Hypothalamus (tissue), 51 donors: ENCODE results near the gene TTYH1.

Experiments used
- DNase-seq, 51 donors: peaks; one replicate each; lab custom pipeline; 2025; lab: John Stamatoyannopoulos, UW

Gene TTYH1

DNA sequence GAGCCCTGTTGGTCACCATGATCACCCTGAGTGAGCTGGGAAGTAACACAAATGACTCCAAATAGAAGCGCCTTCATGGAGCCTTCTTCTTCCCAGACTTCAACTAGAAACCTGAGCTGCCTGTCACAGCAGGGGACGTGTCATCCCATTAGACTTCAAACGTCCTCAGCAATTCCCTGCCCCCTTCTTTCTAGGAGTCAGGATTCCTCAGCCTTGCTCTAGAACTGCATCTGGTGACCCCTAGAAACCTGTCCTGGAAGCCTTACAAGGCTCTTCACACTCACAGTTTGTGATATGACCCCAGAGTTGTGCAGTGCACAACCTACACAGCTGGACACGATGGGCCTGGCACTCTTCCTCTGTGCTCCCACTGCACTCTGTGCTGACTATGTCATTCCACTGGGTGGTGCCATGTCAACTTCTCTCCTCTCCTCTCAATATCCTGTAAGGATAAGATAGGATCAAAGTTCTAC lies 23.6 kb upstream of the TTYH1 start:
- no peak for DNase-seq

DNA sequence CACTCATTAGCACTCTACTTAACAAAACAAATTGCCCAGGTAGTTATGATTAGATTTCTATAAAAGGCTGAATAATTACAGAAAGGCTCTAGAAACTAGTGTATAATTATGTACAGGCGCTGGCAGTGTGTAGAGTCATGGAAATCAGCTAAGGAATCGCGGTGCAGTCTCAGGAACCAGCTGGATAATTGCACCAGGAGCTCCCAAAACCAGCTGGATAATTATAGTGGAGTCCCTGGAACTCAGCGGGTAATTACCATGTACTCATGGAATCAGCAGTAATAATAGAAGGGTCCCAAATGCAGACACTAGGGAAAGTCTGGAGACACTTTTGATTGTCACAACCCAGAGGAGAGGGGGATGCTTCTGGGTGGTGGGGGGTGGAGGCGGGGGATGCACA lies 23.2 kb upstream of the TTYH1 start:
- no peak for DNase-seq

DNA sequence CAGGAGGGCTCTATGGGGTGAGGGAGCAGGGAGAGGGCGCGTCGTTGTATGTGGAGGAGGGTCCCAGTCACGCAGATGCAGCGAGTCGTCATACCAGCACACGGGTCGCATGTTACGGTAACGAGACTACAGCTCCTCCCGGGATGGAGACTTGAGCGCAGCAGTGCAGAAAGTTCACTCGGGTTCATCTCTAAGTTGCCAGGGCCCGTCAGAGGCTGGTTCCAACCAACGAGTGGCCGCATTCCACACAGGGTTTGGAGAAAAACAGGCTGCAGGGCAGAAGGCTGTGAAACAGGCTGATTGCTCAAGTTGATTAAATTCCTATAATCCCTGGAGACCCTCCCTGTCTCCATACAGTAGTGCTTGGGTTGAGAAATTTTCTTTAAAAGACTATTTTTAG lies 21.9 kb upstream of the TTYH1 start:
- no peak for DNase-seq

DNA sequence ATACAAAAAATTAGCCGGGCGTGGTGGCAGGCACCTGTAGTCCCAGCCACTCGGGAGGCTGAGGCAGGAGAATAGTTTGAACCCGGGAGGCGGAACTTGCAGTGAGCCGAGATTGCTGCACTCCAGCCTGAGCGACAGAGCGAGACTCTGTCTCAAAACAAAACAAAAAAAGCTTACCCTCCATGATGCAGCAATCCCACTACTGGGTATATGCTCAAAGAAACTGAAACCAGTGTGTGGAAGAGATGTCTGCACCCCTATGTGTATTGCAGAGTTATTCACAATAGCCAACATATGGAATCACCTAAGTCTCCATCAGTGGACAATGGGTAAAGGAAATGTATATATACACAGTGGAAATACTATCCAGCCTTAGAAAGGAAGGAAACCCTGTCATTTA lies 19.6 kb upstream of the TTYH1 start:
- no peak for DNase-seq

DNA sequence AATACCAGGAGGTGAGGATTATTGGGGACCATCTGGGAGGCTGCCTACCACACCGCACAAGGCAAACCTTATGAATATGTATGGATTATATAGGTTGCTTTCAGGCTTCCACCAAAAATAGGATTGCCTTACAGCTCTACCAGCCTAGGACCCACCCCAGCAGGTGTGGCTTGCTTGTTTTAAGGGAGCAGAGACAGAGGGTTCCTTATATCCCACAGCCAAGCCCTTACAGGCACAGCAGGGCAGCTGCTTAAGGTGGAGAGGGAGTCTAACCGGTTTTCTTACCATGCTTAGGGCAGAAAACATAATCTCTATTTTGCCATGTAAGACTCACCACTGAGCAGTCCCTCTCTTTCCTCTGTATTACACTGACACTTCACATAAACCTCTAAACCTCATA lies 16.1 kb upstream of the TTYH1 start:
- no peak for DNase-seq

DNA sequence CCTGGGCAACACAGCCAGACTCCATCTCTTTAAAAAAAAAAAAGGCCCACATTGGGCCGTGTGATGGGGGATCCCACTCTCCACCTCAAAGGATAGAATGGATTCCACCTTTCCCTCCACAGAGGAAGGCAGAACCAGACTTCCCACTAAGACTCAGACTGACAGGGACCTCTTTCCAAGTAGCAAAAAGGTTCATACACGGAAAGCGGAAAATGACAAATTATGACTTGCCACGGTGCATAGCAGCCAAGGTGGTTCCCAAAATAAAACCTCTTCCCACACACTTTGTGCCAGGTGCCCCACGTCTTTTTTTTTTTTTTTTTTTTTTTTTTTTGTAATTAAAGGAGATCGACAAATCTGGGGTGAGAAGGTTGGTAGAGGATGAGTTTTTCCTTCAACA lies 14.4 kb upstream of the TTYH1 start:
- DNase-seq: no peak

DNA sequence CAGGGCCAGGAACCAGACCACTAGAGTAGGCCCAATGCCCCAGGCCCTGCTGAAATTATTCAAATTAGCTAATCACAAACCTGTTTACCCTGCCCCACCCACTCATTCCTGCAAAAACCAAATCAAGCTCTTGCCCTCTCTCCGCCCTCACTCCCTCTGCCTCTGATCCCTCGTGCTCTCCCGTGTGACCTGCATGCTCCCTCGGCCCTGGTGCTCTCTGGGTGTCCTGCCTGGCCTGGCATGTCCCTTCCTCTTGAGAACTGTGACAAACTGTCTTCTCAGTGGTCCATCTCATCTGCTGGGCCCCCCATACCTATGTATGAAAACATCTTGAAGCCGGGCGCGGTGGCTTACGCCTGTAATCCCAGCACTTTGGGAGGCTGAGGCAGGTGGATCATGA lies 12.2 kb upstream of the TTYH1 start:
- no peak for DNase-seq

DNA sequence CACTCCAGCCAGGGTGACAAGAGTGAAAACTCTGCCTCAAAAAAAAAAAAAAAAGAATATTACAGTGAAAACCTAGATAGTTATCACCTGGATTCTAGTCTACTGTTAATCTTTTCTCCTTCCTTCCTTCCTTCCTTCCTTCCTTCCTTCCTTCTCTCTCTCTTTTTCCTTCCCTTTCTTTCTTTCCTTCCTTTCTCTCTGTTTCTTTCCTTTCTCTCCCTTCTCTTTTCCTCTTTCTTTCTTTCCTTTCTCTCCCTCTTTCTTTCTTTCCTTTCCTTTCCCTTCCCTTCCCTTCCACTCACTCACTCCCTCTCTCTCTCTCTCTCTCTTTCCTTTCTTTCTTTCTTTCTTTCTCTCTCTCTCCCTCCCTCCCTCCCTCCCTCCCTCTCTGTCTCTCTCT lies 9.6 kb upstream of the TTYH1 start:
- DNase-seq: no peak

DNA sequence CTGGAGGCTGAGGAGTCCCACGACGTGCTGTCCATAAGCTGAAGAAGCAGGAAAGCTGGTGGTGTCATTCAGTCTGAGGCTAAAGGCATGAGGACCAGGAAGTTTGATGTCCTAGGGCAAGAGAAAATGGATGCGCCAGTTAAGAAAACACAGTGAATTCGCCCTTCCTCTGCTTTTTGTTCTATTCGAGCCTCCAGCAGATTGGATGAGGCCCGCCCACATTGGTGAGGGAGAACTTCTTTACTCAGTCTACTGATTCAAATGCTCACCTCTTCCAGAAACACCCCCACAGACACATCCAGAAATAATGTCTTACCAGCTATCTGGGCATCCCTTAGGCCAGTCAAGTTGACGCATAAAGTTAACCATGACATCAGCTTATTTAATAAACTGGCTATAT lies 7.5 kb upstream of the TTYH1 start:
- DNase-seq: peak in 1 of 51 donors; percentile 10

DNA sequence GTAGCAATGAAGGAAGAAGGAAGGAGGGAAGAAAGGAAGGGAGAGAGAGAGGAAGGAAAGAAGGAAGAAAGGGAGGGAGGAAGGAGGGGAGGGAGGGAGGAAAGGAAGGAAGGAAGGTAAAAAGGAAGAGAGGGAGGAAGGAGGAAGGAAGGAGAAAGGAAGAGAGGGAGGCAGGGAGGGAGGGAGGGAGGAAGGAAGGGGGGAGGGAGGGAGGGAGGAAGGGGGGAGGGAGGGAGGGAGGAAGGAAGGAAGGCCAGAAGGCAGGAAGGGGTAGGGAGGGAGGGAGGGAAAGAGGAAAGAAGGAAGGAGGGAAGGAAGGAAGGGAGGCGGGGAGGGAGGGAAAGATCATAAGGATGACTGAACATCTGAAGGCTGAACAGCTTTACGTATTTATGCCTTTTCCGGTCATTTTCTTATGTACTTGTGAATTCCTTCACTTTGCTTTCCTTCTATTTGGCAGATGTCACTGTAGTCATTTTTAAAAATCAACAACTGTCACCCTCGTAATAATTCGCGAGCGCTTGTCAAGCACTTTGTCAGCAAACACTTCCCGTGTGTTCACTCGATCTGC lies 6.7 kb upstream of the TTYH1 start:
- no peak for DNase-seq

DNA sequence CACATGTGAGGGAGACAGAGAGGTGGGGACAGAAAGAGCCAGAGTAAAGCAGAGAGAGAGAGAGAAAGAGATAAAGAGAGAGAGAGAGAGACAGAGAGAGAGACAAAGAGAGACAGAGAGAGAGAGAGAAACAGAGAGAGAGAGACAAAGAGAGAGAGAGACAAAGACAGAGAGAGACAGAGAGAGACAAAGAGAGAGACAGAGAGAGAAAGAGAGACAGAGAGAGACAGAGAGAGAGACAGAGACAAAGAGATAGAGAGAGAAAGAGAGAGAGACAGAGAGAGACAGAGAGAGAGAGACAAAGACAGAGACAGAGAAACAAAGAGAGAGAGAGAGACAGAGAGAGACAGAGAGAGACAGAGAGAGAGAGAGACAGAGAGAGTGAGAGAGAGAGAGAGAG lies 4.2 kb upstream of the TTYH1 start:
- DNase-seq: no peak

DNA sequence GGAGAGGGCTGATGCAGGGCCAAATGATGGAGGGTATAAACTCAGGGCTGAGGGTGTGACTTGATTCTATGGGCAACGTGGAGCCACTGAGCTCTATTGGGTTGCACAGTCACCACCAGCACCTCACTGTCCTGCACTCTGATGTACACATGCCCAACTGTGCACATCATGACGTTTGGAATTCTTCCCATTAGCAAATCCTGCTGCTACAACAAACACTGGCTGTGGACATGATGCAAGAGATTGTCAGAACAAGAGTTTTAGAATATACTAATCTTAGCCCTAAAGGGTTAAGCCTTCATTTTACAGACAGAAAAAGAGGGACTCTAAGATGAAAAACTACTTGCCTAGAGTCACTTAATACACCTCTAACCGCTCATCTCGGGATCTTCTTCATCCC lies 2.4 kb upstream of the TTYH1 start:
- no peak for DNase-seq

DNA sequence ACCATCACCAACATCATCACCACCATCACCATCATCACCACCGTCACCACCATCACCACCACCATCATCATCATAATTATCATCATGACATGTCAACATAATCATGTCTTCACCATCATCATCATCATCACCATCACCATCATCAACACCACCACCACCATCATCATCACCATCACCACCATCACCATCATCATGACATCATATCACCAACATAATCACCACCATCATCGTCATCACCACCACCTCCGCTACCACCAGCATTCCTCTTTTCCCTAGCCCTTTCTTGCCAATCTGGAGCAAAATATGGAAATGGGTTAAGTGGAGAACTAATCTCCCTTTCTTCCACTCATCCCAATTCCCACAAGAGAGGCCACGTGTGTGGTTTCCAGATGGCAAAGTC lies 1.1 kb upstream of the TTYH1 start:
- no peak for DNase-seq

DNA sequence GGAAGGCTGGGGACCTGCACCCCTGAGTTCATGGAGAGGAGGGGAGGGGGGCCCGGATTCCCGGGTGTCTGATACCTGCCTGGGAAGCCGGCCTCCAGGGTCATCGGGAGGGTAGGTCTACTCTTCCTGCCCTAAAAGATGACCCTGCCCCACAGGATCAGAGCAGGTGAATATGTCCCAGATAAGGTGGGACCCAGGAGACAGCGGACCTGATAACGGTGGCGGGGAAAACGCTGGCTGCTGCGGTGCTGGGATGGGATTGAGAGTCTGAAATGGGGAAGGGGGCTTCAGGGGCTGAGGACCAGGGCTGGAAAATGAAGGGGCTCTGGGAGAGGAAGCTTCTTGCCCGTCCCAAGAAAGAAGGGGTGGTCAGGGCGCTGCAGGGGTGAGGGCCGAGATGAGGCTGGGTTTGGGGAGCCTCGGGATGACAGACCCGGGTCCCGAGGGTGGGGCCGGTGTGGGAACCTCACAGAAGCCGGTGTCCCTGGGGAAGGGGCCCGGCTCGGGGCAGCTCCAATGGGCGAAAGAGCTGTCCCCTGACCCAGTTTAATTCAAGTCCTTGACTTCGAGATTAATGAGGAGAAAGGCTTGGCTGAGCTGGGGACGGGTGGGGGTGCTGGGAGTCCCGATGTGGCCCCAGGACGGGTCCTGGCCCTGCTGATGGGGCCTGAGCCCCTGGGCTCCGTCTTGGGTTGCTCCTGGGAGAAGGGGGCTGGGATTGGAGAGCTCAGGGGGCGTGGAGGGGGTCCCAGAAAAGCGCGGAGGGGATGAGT lies 823 bp downstream of the TTYH1 start:
- peak in 7 of 51 donors; percentile 22 to 64 (median 36) for DNase-seq

DNA sequence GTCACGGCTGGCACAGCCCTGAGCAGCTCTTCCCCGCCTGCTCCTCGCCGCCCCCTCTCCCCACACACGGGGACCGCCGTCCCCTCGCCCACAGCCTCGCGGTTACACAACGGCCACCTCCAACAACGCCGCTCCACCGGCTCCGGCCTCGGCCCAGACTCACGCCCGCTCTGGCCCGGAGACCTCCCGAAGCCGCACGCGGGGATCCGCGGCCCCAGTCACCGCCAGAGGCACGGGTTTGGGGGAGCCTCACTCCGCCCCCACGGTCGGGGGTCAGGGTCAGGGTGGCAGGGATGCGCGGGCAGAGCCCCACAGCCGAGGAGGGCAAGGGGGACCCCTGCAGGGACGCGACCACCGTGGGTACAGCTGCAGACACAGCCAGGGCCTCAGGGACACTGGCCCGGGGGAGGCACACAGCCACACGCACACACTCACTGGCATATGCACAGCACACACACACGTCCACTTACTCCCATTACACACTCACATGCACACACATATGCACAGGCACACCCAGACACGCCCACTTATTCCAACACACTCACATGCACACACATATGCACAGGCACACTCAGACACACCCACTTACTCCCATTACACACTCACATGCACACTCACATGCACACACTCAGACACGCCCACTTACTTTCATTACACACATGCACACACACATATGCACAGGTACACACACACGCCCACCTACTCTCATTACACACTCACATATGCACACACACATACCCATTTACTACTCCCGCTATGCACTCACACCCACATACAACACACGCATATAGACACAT lies 1.6 kb downstream of the TTYH1 start:
- peak in 8 of 51 donors; percentile 23 to 64 (median 34) for DNase-seq

DNA sequence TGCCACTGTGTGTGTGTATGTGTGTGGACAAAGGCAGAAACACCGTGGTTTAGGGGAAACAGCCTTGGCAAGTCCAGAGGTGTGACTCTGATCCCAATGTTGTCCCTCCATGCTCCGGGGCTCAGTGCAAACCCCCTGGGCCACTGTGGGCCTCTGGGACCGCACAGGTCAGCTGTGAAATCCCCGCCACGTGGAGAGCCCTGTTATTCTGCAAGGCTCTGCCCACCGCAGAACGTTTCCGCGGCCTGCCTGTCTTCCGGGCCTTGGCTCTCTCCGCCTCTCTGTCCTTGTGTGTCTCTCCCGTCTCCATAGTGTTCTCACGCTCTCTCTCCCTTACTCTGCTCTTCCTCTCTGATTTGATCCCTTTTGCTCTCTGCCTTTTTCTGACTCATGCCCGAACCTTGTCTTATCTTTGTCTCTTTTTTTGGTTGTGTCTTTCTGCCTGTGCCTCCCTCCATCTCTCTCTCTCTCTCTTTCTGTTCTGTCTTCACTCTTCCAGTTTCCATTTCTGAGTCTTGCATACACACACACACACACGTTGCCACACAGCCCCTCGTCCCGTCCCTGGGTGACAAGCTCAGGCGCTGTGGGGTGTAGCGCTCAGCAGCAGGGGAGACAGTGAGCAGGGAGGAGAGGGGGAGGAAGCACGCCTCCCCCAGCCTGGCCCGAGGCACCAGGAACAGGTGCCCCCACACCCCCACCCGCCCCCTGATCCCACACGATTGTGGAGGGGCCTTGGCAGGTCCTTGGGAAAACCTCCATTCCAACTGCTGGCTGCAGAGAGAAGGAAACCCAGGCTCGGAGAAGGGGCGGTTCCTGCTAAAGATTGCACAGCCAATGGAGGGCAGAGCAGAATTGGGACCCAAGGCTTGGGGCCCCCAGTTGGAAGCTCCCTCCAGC lies 3.0 kb downstream of the TTYH1 start:
- peak in 30 of 51 donors; percentile 13 to 89 (median 52) for DNase-seq

DNA sequence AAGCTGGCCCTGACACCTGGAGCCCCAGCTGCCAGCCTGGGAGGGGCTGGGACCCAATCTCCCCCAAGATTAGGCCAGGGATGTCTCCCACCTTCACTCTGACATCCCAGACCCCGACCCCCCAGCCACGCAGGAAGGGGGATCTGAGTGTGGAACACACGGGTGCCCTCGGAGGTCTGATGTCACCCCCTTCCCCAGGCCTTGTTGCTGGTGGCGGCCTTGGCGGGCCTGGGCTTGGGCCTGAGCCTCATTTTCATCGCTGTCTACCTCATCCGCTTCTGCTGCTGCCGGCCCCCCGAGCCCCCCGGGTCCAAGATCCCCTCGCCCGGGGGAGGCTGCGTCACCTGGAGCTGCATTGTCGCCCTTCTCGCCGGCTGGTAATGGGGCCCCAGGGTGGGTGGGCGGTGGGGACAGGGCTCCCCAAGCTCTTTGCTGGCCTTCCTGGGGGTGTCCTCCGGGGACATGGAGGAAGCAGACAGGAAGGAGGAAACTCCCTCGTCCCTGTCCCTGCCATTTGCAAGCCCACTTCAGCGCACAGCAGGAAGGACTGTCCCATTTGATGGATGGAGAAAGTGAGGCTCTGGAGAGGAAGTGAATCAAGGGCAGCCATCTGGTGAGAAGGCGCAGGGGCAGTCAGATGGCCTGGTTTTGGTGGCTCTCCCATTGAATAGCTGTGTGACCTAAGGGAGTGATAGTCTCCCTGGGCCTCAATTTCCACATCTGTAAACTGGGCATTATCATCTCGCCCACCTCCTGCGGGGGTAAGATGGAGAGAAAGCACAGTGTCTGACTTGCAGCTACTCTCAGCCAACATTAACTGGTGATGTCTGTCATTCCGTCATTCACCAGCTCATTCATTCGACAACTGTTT lies 3.9 kb downstream of the TTYH1 start:
- no peak for DNase-seq

DNA sequence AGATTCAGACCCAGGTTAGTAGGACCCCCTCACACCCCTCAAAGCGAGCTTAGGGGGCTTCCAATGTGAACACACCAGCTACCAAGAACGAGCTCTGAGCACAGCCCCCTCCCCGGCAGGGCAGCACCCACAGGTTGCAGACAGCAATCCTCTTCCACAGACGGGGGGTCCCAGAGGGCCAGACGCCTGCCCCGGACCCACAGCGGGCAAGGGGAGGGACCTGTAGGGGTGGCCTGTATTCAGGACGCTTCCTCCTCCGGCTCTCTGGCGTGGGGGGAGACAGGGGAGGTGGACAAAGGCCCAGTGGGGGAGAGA lies 4.8 kb downstream of the TTYH1 start:
- no peak for DNase-seq

DNA sequence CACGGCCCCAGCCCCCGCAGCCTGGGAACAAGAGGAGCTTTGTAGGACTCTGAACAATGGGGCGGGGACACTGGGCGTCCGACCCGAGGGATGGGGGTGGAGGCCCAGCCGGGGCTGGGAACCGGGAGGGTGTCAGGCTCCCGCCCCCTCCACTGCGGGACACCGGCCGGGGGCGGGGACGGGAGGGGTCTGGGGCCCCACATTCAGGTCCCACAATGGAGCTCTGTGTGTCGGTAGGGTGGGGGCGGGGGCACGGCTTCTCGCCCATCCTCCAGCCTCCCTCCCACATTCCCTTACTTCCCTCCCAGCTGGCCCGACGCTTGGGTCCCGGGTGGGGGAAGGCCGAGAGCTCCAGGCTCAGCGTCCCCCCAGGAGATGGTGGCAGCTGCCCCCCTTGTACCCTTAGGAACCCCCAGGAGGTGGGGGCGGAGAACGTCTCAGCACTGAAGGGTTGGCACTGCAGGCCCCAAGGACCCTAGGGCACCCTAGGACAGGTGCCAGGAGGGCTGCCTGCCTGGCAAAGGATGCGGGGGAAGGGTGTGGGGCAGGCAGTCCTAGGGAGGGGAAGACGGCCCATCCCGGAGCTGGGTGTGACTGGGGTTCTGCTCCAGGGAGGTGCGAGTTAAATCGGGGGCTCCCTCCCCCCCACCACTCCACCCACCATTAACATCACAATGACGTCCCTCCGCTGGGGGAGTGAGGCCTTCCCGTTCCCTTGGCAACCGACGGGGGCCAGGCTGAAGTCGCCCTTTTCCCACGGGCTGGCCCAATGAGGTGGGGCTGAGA lies 5.3 kb downstream of the TTYH1 start:
- peak; percentile 74 to 100 (median 96) for DNase-seq
